GM19099 (cell line): ENCODE measurements around the gene CHST15.

ENCODE experiments used
- POLR2A ChIP-seq: IDR thresholded peaks from 3 replicates; pipeline ENCODE4 v1.6.1; 2011; ENCODE audit warnings: low read depth; ENCODE audit not compliant: insufficient read length; ENCODE audit errors: extremely low read depth

Gene CHST15

DNA sequence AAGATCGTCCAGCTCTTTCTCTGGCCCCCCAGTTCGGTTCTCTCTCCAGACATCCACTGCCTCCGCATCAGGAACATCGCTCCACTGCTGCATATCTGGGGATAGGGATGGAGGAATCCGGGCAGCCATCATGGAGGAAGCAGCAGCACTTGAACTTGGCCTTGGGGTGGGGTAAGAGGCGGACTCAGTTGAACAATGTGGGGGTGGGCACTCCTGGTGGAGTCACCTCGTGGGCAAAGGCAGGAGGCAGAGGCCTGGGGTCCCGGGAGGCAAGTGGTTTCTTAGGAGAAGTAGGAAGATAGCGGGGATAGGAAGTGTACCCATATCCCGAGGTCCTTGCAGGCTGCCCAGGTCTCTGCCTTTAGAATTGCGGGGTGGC lies 98.3 kb downstream of the CHST15 start:
- no peak for TF ChIP-seq POLR2A

DNA sequence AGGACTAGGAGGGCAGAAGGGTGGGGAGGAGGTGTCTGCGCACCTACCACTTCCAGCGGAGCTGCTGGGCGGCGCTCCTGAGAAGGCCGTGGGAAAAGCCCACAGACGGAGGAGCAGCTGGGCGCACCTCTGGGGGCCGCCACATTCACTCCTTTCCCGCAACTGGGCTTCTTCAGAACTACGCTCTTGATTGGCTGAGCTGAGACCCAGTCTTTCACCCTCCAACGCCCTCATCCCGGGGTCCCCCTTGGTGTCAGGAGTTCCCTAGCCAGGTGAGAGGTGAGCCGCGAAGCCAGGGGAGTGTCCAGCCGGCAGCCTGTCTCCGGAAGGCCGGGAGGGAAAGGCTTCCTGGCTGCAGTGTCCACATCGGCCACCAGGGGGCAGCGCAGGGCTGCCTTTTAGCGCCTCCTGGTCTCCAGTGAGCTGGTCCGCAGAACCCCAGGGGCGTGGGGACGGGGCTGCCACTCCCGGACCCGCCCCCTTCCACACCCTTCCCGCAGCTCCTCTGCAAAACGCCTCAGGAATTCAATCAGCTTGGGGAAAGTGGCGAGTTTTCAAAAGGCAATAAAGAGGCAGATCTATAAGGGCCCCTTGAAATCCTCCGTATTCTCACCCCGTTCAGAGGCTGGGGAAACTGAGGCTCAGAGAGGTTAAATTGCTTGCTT lies 98.8 kb downstream of the CHST15 start:
- TF ChIP-seq POLR2A: no peak

DNA sequence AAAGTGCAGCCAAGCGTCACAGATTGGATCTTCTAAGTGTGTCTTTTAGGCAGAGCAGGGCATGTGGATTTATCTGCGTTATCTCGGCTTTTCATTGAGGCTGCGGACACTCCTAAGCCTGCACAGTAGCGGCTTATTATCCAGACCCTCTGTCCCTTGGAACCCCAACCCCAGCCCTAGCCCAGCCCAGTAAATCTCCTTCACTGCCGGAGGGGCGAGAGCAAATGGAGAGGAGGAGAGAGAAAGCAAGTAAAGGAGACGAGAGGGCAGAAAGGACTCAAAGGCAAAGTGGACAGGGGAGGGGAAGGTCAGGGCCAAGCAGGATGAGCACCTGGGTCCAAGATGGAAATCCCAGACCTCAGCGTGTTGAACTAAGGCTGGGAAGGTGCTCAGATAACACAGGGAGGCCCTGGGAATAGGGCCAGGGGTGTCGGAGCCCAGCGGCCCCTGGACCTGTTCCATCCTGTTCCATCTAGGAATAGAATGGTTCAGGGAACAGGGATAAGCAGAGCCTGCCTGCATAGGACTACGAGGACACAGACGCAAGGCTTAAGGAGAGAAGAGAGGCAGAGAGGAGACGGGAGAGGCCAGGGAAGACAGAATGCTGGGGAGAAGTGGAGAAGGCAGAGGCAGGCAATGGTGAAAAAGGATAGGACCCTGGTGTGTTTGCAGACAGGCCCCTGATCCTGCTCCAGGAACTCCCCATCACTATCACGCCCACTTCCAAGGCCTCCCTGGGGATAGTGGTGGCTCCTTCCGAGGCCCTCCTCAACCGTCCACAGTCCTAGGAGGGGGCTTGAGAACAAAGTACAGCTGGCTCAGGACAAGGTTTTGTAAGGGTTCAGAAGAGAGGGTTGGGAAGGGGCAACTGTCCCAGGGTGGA lies 99.6 kb downstream of the CHST15 start:
- no peak for TF ChIP-seq POLR2A

DNA sequence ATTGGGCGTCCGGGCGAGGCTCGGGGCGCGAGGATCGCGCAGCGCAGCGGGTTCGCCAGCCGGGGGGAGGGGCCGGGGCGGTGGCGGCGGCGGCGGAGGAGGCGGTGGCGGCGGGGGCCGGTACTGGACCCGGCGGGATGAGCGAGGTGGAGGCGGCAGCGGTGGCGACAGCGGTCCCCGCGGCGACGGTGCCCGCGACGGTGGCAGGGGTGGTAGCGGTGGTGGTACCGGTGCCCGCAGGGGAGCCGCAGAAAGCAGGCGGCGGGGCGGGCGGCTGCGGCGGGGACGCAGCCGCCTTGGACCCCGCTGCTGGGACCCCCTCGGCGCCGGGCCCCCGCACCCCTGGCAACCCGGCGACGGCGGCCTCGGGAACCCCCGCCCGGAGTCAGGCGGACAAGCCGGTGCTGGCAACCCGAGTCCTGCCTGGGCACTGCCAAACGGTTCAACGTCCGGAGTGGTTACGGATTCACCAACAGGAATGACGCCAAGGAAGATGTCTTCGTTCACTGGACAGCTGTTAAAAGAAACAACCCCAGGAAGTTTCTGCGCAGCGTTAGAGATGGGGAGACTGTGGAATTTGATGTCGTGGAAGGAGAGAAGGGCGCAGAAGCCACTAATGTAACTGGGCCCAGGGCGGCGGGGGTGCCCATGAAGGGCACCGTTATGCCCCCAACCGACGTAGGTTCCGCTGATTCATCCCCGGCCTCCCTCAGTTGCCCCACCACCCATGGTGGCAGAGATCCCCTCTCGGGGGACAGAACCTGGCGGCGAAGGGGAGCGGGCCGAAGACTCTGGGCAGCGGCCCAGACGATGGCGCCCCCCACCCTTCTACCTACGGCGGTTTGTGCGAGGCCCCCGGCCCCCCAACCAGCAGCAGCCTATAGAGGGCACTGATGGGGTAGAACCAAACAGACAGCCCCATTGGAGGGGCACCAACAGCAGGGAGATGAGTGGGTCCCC lies 101.5 kb downstream of the CHST15 start:
- no peak for TF ChIP-seq POLR2A

DNA sequence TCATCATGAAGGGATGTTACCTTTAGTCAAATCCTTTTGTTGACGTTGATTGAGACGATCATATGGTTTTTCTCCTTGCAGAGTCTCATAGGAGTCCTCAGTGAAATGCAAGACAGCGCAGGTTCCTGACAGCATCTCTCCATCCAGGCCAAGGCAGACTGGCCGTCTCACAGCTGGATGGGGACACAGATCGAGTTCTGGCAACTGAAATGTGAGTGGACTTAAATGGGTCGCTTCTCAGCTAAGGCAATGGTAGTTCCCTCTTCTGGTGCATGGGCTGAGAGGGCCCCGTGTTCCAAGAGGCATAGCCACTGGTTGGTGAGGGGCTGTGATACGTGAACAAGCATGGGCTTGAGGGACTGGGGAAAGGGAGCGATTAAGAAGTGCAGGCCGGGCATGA lies 102.5 kb downstream of the CHST15 start:
- TF ChIP-seq POLR2A: no peak

DNA sequence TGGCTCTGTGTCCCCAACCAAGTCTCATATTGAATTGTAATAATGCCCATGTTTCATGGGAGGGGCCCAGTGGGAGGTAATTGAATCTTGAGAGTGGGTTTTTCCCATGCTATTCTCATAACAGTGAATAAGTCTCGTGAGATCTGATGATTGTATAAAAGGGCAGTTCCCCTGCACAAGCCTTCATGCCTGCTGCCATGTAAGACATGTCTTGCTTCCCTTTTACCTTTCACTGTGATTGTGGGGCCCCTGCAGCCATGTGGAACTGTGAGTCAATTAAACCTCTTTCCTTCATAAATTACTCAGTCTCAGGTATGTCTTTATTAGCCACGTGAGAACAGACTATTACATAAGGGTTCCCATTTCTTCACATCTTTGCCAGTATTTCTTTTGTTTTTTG lies 104.7 kb downstream of the CHST15 start:
- no peak for TF ChIP-seq POLR2A

DNA sequence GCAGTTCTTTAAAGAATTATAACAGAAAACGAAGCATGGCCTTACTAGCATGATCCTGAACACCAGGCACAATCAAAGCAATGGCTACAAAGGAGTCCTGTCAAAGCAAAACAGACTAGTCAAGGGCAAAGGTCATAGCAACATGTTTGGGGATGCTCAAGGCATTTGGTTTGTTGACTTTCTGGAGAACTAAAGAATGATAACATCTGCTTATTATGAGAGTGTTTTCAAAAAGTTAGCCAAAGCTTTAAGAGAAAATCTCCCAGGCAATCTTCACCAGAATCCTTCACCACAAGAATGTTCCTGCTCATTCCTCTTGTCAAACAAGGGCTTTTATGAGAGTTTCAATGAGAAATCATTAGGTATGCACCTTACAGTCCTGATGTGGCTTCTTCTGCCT lies 106.7 kb downstream of the CHST15 start:
- TF ChIP-seq POLR2A: no peak

DNA sequence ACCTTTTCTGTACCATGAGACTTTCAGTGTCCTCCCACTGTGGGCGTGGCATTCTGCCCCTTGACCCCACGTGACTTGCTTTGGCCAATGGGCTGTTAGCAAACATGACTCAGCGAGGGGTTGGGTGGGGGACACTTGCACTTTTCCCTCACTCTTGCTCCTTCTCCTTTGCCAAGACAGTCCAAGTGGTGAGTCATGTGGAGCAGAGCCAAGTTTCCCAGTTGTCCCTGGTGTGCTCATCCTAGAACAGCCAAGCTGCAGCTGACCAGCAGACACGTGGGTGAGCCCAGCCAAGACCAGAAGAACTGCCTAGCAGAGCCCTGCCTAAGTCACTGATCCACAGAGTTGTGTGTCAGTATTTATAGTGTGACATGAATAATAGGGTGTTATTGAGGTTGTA lies 119.0 kb downstream of the CHST15 start:
- no peak for TF ChIP-seq POLR2A

DNA sequence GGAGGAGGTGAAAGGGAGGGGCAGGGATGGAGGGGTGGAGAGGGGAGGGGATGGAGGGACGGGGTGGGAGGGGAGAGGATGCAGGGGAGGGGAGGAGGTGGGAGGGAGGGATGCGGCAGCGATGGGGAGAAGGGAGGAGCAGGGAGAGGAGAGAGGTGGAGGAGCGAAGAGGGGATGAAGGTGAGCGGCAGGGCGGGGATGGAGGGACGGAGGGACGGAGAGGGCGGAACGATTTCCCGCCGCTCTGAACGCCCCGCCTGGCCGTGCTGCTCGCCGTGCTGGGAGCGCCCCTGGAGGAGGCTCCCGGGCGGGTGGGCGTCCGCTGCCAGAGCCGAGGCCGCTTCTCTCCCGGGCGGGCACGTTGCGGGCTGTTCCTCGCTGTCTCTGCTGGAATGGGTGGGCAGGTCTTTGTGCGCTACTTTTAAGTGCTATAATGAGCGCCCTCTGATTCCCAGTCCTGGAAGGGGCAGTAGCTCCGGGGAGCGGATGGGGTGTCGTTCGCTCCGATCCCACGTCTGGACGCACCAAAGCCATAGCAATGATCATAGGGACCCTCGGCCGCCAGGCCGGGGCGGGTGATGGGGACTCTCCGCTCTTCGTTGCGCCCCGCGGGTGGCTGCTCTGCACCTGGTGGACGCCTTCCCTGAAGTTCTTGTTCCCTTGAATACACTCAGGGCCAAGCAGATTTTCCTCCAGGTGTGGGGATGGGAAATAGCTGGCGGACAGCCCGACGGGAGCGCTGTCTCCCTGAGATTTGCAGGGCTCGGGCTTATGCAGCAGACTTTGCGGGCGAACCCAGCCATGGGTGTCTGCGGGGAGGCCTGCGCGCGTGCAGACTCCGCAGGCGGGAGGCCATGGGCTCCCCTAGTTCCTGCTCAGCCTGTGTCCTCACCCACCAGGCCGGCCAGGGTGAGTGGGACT lies 120.7 kb downstream of the CHST15 start:
- no peak for TF ChIP-seq POLR2A

DNA sequence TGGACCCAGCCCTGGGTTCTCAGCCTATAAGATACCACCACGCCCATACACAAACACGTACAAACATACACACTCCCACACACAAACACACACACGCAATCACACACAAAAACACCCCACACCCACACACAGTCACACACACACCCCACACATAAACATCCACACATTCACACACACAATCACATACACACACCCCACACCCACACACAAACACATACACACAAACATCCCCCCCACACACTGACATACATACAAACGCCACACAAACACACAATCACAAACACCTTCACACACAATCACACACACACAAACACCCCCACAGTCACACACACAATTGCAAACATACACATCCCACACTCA lies 122.5 kb downstream of the CHST15 start:
- no peak for TF ChIP-seq POLR2A

DNA sequence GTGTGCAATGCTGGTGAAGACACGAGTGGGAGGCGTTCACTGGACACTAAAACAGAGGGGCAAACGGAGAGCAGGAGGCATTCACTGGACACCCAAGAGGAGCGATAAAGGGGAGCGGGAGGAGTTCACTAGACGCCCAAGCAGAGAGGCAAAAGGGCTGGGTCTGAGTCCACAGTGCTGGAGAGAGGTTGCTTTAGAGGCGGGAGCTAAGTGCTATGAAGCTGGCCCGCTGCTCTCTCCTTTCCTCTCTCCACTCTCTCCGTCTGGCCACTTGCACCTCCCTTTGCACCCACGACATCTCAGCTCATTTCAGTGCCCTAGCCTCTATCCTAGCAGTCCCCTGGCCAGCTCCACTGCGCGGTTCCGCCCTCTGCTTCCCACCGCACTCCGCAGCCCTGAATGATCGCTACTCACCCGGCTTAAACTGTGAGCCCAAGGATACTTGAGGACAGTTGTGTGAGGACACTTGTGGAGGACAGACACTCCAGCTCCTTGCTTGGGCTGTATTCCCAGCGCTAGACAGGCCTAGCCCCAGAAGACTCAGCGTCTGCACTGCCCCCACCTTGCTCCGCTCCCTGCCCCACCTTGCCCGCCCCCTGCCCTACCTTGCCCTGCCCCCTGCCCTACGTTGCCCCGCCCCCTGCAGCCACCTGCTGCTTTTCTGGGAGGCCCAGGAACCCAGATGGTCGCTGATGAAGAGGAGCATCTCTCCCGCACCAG lies 123.0 kb downstream of the CHST15 start:
- TF ChIP-seq POLR2A: no peak

DNA sequence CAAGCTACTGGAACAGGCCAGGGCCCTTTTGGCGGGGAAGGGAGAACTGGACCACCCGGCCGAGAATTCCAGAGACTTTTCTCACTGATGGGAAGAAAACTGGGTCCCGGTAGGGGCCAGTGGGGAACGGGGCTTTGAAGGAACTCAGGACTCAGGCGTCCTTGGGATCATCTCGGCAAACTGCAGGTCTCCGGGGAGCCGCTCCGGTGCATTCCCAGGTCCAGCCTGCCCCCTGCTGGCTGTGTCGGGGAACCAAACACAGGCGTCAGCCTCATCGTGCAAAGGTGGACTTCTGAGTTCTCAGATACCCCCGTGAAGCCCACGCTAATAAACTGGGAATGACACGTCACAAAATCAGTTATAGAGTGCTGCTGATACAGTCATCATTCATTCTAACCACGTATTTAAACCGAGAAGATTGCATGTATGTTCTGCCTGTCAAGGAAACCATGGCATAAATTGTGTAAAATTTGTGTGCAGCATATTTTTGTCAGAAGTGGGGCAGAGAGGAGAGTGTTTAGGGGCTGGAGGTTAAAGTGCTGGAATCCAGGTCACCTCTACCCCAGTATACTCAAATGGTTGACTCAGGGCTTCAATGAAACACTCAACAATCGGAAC lies 125.7 kb downstream of the CHST15 start:
- TF ChIP-seq POLR2A: no peak

DNA sequence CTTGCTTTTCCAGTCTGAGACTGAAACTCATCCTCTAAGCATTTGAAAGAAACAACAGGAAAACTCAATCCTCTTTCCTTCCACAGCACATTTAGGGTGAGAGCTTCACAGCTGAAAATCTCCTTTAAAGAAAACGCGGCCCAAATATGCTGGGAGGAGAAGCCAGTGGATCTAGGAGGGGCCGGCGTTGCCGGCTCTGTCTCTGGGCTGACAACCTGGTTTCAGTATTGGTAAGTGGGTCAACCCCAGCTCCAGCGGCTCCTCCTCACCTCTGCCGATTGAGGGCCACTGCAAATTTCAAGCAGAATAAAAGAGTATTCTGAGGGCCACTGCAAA lies 126.5 kb downstream of the CHST15 start:
- no peak for TF ChIP-seq POLR2A
